CD4-positive, alpha-beta T cell (primary cell): Measurements from ENCODE around the gene GOSR2. TPM values are rescaled to one million over a fixed set of nuclear protein-coding genes. Genes with fewer than 3 reads are reported as not detected.

Source experiments
- ATAC-seq: fragments of 200-7000 bp; cut with Tn5 transposase; one replicate; pipeline ENCODE4 v1.10.0; 2022; ENCODE audit warnings: mild to moderate bottlenecking; ENCODE audit not compliant: poor library complexity
- CTCF ChIA-PET: fragments of 350-600 bp; sonication (Branson Sonifier 250); formaldehyde crosslinking; loops from one replicate; lab custom pipeline; 2021; ENCODE audit warnings: antibody characterized with exemption, inconsistent platforms; lab: Charles Lee
- POLR2A ChIA-PET: fragments of 350-600 bp; sonication (Branson Sonifier 250); formaldehyde crosslinking; loops from one replicate; lab custom pipeline; 2021; ENCODE audit warnings: antibody characterized with exemption, inconsistent platforms; lab: Charles Lee
- DNase-seq, 14 experiments: peaks; one replicate each; pipeline ENCODE4 v3.0.0-alpha.2; 2013 to 2020; ENCODE audit warnings: mixed read lengths in 2 of 14
- H3K27ac ChIP-seq, 2 donors: one replicate each; pipeline versions ENCODE4 v1.5.1 to v1.7.0; 2013; ENCODE audit warnings: low read length in 2 of 2, low read depth in 1 of 2, mild to moderate bottlenecking in 1 of 2
- H3K27me3 ChIP-seq, 2 experiments: 1 replicate in 1 of 2; 2 replicates in 1 of 2; pipeline versions ENCODE4 v1.6.1 to v1.7.0; 2013; ENCODE audit warnings: low read length in 2 of 2, control low read depth in 1 of 2, mild to moderate bottlenecking in 1 of 2, moderate library complexity in 1 of 2; ENCODE audit not compliant: insufficient read depth in 2 of 2, control insufficient read depth in 1 of 2
- H3K36me3 ChIP-seq: one replicate; pipeline ENCODE4 v1.6.1; 2013; ENCODE audit warnings: low read length, control low read depth; ENCODE audit not compliant: insufficient read depth
- H3K4me1 ChIP-seq: one replicate; pipeline ENCODE4 v1.6.1; 2013; ENCODE audit warnings: low read length, control low read depth; ENCODE audit not compliant: insufficient read depth
- H3K4me3 ChIP-seq: one replicate; pipeline ENCODE4 v1.5.1; 2013; ENCODE audit warnings: mild to moderate bottlenecking, low read length, moderate library complexity
- H3K9me3 ChIP-seq, 2 experiments: 1 replicate in 1 of 2; 2 replicates in 1 of 2; pipeline versions ENCODE4 v1.6.1 to v1.7.0; 2013; ENCODE audit warnings: low read length in 2 of 2, mild to moderate bottlenecking in 2 of 2, control low read depth in 1 of 2, moderate library complexity in 1 of 2; ENCODE audit not compliant: control insufficient read depth in 1 of 2, insufficient read depth in 1 of 2
- H3K27ac Mint-ChIP-seq: one replicate; pipeline ENCODE4 v1.8.0; 2020; ENCODE audit warnings: mixed read lengths
- H3K27me3 Mint-ChIP-seq: one replicate; pipeline ENCODE4 v1.8.0; 2021; ENCODE audit warnings: mixed read lengths
- H3K36me3 Mint-ChIP-seq: one replicate; pipeline ENCODE4 v1.8.0; 2021; ENCODE audit warnings: low read depth, mixed read lengths
- H3K4me1 Mint-ChIP-seq: one replicate; pipeline ENCODE4 v1.8.0; 2021; ENCODE audit warnings: low read depth, mixed read lengths
- H3K4me3 Mint-ChIP-seq: one replicate; pipeline ENCODE4 v1.8.0; 2020; ENCODE audit warnings: mild to moderate bottlenecking, mixed read lengths
- H3K9me3 Mint-ChIP-seq: one replicate; pipeline ENCODE4 v1.8.0; 2020; ENCODE audit warnings: mixed read lengths
- CTCF ChIP-seq: fragments of 200-600 bp; IDR thresholded peaks from one replicate; pipeline ENCODE4 v1.8.0; 2022; ENCODE audit warnings: antibody characterized with exemption, mild to moderate bottlenecking
- intact Hi-C, 2 experiments: fragments of 100-400 bp; cut with DNase I in 1 of 2; cut with micrococcal nuclease in 1 of 2; formaldehyde crosslinking; loops; one replicate each; pipeline versions ENCODE4 v1.15.1 to v1.9.0; 2023 to 2025; cut with DNase I, micrococcal nuclease
- total RNA-seq, 174 experiments: library from RNA in 2 of 174; stranded (reverse) in 2 of 174; gene quantifications; one replicate each; pipeline ENCODE4 v1.2.3 and lab custom pipeline; 2021 to 2026

The GOSR2 gene
- total RNA-seq, 2 experiments from 2014 or later, result 46.6 to 51.7 TPM

GRCh38 chr17:46930051-46930450 lies 7.1 kb downstream of the GOSR2 start:
- CTCF ChIA-PET, result interaction anchor here (0.6 to 1.2 kb wide), 2 partner anchors 11 to 239 kb away, joined by 3 read pairs; no protein-coding TSS in a partner anchor
- POLR2A ChIA-PET, result no interaction called here
- no peaks in the 10 kb centered on the region for H3K27me3 ChIP-seq
- intact Hi-C loops, result no loop called here
- no peak overlapping the region for H3K4me3 Mint-ChIP-seq
- no peak for ATAC-seq
- H3K27ac ChIP-seq, result no peak overlapping the region
- TF ChIP-seq CTCF, result no peak
- peaks cover 43% of the 10 kb centered on the region for H3K4me1 Mint-ChIP-seq
- no peak for DNase-seq
- no peaks in the 10 kb centered on the region for H3K9me3 ChIP-seq
- peaks cover 70% of the 10 kb centered on the region for H3K36me3 Mint-ChIP-seq
- H3K27ac Mint-ChIP-seq, result no peak overlapping the region
- H3K4me1 ChIP-seq, result peaks cover 11% of the 10 kb centered on the region
- H3K27me3 Mint-ChIP-seq, result no peaks in the 10 kb centered on the region
- no peak overlapping the region for H3K4me3 ChIP-seq
- H3K9me3 Mint-ChIP-seq, result no peaks in the 10 kb centered on the region
- peaks cover 58% of the 10 kb centered on the region for H3K36me3 ChIP-seq

- Mint-ChIP-seq H3K27ac (no peak overlapping the region), H3K4me3 (no peak overlapping the region), H3K9me3 (no peaks in the 10 kb centered on the region), H3K36me3 (peaks cover 85% of the 10 kb centered on the region), H3K27me3 (no peaks in the 10 kb centered on the region), H3K4me1 (peaks cover 28% of the 10 kb centered on the region)
- ChIA-PET POLR2A (no interaction called here), CTCF (no interaction called here)
- Histone ChIP-seq H3K4me3 (no peak overlapping the region), H3K27ac (no peak overlapping the region), H3K36me3 (peaks cover 70% of the 10 kb centered on the region), H3K27me3 (no peaks in the 10 kb centered on the region), H3K9me3 (no peaks in the 10 kb centered on the region), H3K4me1 (peaks cover 7% of the 10 kb centered on the region)
- no peak for TF ChIP-seq CTCF
- no peak for ATAC-seq
- intact Hi-C loops, result no loop called here
- no peak for DNase-seq
Observed at GRCh38 chr17:46931596-46931995, 8.6 kb downstream of the GOSR2 start.

GRCh38 chr17:46935658-46936266 lies 12.8 kb downstream of the GOSR2 start:
- ChIA-PET POLR2A (no interaction called here), CTCF (no interaction called here)
- H3K4me3 ChIP-seq, result no peak overlapping the region
- no peak for TF ChIP-seq CTCF
- no peaks in the 10 kb centered on the region for H3K27me3 ChIP-seq
- peaks cover 99% of the 10 kb centered on the region for H3K36me3 ChIP-seq
- intact Hi-C loops, result no loop called here
- H3K27ac ChIP-seq, result no peak overlapping the region
- Mint-ChIP-seq H3K36me3 (peaks cover 100% of the 10 kb centered on the region), H3K9me3 (no peaks in the 10 kb centered on the region), H3K4me1 (peaks cover 2% of the 10 kb centered on the region), H3K4me3 (no peak overlapping the region), H3K27me3 (no peaks in the 10 kb centered on the region), H3K27ac (no peak overlapping the region)
- DNase-seq (no peak), ATAC-seq (no peak)
- no peaks in the 10 kb centered on the region for H3K9me3 ChIP-seq
- H3K4me1 ChIP-seq, result no peaks in the 10 kb centered on the region
